Esophagus (tissue), 2 donors: Measurements from ENCODE around the gene MAPKAP1. TPM values are rescaled to one million over a fixed set of nuclear protein-coding genes. Genes with fewer than 3 reads are reported as not detected.

Experiments used
- H3K27ac ChIP-seq, 2 donors: one replicate each; pipeline ENCODE4 v1.5.1; 2013; ENCODE audit warnings: low read depth in 2 of 2, mild to moderate bottlenecking in 2 of 2, inconsistent platforms in 1 of 2, low read length in 1 of 2, moderate library complexity in 1 of 2
- H3K27me3 ChIP-seq, 2 donors: one replicate each; pipeline ENCODE4 v1.6.1; 2013; ENCODE audit warnings: low read length in 2 of 2, control low read depth in 1 of 2, mild to moderate bottlenecking in 1 of 2; ENCODE audit not compliant: insufficient read depth in 2 of 2, control insufficient read depth in 1 of 2
- H3K36me3 ChIP-seq, 2 donors: one replicate each; pipeline ENCODE4 v1.6.1; 2013; ENCODE audit warnings: low read length in 1 of 2; ENCODE audit not compliant: control insufficient read depth in 2 of 2, insufficient read depth in 2 of 2
- H3K4me1 ChIP-seq, 2 donors: one replicate each; pipeline ENCODE4 v1.6.1; 2013; ENCODE audit warnings: low read length in 1 of 2; ENCODE audit not compliant: control insufficient read depth in 2 of 2, insufficient read depth in 2 of 2
- H3K4me3 ChIP-seq, 2 donors: one replicate each; pipeline ENCODE4 v1.5.1; 2013; ENCODE audit warnings: low read length in 2 of 2, mild to moderate bottlenecking in 2 of 2, low read depth in 1 of 2, moderate library complexity in 1 of 2
- H3K9me3 ChIP-seq, 2 donors: one replicate each; pipeline ENCODE4 v1.6.1; 2013; ENCODE audit warnings: mild to moderate bottlenecking in 2 of 2, low read depth in 1 of 2, low read length in 1 of 2, moderate library complexity in 1 of 2; ENCODE audit not compliant: control insufficient read depth in 2 of 2, insufficient read depth in 1 of 2
- WGBS, 2 donors: extraction: QIAGEN DNeasy Blood & Tissue Kit; methylation state at CpG; one replicate each; pipeline ENCODE4 v1.1.7; 2013; 5-methylcytosine and 5-hydroxymethylcytosine counted together
- polyA plus RNA-seq, 2 donors: library from polyadenylated mRNA; stranded (reverse); fragments of 200-250 nt; gene quantifications; one replicate each; pipeline ENCODE4 v1.2.3, GENCODE V29; 2013
- donor health status: healthy with polysubstance abuse.
- donor health status: Bipolar disorder and iron deficiency.

MAPKAP1 gene
- polyA plus RNA-seq, 2 donors = 41.4 to 49.4 TPM

DNA sequence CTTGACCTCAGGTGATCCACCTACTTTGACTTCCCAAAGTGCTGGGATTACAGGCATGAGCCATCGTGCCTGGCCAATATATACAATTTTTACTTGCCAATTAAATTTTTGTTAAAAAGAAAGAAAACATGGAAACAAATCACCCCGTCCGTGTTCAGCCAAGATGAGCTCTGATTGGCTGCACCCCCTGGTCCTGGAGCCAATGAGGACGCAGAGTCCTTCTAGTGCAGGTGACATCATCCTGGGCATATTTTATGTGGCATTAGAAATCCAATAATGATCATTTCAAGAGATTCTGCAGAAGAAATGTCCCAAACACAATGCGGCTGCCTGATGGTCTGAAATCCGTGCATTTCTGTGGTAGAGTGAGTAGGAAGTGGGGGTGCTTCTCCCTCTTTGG, 285.8 kb downstream of the MAPKAP1 start:
- Histone ChIP-seq H3K4me1 (no peaks in the 10 kb centered on the region), H3K27ac (no peak overlapping the region), H3K36me3 (no peaks in the 10 kb centered on the region), H3K9me3 (no peaks in the 10 kb centered on the region), H3K27me3 (no peaks in the 10 kb centered on the region), H3K4me3 (no peak overlapping the region)
- WGBS, 2 donors = 90 to 94% methylated on average over 6 of the region's 6 CpGs

DNA sequence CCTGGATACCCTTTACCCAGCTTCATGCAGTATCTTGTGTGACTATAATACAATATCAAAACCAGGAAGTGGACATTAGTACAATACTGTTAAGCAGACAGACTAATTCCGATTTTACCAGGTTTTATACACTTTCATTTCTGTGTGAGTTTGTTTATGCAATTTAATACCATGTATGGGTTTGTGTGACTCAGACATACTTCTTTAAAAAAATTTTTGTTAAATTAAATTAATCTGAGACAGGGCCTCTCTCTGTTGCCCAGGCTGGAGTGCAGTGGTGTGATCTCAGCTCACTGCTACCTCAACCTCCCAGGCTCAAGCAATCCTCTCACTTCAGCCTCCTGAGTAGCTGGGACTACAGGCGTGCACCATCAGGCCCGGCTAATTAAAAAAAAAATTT, 288.6 kb downstream of the MAPKAP1 start:
- Histone ChIP-seq H3K27ac (no peak overlapping the region), H3K4me1 (no peaks in the 10 kb centered on the region), H3K27me3 (no peaks in the 10 kb centered on the region), H3K36me3 (no peaks in the 10 kb centered on the region), H3K4me3 (no peak overlapping the region), H3K9me3 (no peaks in the 10 kb centered on the region)
- 81 to 84% methylated on average over 3 of the region's 3 CpGs for WGBS, 2 donors

DNA sequence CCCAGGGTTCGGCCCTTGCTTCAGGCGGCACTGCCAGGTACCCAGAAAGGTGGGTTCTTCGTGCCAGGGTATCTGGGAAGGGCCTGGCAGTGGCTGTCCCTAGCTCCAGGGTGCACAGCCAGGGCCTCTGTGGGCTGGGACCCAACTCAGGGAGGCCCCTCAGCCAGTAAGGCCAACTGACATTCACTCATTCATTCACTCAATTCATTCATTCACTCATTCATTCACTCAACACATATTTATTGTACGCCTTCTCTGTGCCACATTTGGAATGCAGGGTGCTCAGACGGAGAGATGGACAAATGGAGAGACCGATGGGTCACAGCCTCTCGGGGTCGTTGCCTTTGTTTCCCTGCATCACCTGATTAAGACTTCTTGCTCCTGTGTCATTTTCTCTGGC, 290.5 kb downstream of the MAPKAP1 start:
- H3K27ac ChIP-seq = no peak overlapping the region
- H3K9me3 ChIP-seq = no peaks in the 10 kb centered on the region
- 93 to 94% methylated on average over 8 of the region's 8 CpGs for WGBS, 2 donors
- H3K4me3 ChIP-seq = no peak overlapping the region
- no peaks in the 10 kb centered on the region for H3K4me1 ChIP-seq
- no peaks in the 10 kb centered on the region for H3K36me3 ChIP-seq
- no peaks in the 10 kb centered on the region for H3K27me3 ChIP-seq

DNA sequence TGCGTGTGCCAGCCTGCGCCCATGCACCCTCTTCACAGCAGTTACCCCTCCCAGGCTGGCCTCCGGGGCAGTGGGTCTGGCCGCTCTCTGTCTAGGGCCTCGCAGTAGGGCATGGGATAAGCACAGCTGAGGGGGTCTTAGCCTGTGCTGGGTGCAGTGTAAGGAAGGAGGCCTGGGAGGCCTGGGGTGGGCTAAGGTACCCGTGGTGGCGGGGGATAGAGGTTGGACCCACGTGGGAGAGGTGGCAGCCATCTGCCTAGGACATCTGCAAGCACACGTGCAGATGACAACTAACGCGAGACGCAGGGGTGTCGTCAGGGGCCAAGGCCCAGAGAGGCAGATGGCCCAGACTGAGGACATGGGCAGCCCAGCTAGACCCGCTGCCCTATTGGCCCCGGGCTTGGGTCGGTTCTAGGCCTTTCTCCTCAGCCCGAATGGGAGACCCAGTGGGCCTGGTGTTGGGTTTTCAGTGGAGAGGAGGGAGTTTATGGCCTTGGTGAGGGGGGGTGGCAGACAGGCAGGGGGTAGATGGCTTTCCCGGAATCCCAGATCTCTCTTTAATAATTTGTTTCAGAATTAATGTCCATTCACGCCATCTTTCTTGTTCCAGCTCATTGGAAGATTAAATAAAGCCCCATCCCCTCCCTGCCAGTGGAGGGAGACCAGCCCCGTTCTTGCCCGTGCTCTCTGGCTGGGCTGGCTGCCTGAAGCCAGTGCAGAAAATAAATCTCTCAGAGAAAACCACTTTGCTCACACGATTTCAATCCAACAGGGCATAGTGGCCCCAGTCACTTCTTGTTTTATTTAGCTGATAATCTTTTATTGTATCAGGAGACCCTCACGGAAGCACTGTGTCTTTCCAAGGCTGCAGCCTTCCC, 291.2 kb downstream of the MAPKAP1 start:
- Histone ChIP-seq H3K4me3 (no peak overlapping the region), H3K27me3 (no peaks in the 10 kb centered on the region), H3K9me3 (no peaks in the 10 kb centered on the region), H3K4me1 (no peaks in the 10 kb centered on the region), H3K27ac (no peak overlapping the region), H3K36me3 (no peaks in the 10 kb centered on the region)
- WGBS, 2 donors = 85 to 88% methylated on average over 23 of the region's 23 CpGs

DNA sequence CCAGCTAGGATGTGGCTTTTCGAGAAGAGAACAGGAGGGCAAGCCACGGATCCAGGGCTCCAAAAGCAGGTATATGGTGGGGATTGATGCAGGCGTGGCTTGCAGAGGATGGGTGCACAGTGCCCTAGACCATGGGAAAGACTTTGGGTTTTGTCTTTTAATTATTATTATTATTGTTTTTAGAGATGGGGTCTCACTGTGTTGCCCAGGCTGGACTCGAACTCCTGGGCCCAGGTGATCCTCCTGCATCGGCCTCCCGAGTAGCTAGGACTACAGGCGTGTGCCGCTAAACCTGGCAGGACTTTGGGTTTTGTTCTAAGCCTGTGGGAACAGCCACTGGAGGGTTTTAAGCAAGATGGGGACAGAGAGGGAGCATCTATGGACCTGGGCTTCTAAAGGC, 293.4 kb downstream of the MAPKAP1 start:
- H3K36me3 ChIP-seq = no peaks in the 10 kb centered on the region
- H3K4me1 ChIP-seq = peaks cover 0 to 1% of the 10 kb centered on the region in 2 donors
- H3K27me3 ChIP-seq = no peaks in the 10 kb centered on the region
- H3K9me3 ChIP-seq = peaks cover 0 to 4% of the 10 kb centered on the region in 2 donors
- H3K27ac ChIP-seq = no peak overlapping the region
- no peak overlapping the region for H3K4me3 ChIP-seq
- WGBS, 2 donors = 90 to 94% methylated on average over 8 of the region's 8 CpGs

DNA sequence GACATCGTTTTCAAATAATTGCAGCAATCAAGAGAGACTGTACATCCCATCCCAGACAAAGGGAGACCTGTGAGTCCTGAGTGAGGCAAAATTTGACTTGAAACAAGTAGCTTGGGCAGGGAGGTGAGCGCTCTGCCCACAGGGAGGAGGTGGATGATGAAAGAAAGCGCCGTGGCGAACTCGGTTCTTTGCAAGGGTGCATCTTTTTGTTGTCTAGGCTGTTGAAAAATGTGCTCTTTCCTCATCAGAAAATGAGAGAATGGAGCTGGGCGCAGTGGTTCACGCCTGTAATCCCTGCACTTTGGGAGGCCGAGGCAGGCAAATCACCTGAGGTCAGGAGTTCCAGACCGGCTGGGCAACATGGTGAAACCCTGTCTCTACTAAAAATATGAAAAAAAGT, 294.8 kb downstream of the MAPKAP1 start:
- Histone ChIP-seq H3K27ac (no peak overlapping the region), H3K9me3 (peaks cover 0 to 4% of the 10 kb centered on the region in 2 donors), H3K4me3 (no peak overlapping the region), H3K4me1 (peaks cover 2 to 7% of the 10 kb centered on the region in 2 donors), H3K36me3 (no peaks in the 10 kb centered on the region), H3K27me3 (no peaks in the 10 kb centered on the region)
- WGBS, 2 donors = 79 to 83% methylated on average over 10 of the region's 10 CpGs

DNA sequence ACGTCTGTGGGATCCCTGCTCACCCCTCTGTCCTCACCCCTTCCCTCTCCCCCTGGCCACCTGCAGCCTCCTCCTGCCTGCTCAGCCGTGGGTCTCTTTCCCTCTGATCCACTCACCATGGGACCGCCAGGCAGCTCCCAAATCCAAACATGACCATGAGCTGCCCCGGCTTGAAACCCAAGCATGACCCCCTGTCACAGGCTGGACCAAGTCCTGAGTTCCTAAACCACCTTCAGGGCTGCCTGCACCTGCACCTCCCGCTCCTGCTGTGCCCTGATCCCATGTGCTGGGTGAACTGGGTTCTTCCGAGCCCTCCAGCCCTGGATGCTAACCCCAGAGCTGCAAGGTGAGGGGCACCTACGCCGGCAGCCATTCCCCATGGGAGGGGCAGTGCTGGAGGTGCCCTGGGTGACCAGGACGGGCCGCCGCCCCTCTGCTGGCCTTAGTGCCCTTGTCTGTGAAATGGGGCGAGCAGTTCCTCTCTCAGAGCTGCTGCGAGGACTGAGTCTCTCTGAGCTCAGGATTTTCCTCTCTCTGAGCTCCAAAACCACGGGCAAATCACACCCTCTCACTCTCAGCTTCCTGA, 295.7 kb downstream of the MAPKAP1 start:
- no peak overlapping the region for H3K4me3 ChIP-seq
- H3K36me3 ChIP-seq = no peaks in the 10 kb centered on the region
- peaks cover 2 to 7% of the 10 kb centered on the region in 2 donors for H3K4me1 ChIP-seq
- 74 to 76% methylated on average over 14 of the region's 14 CpGs for WGBS, 2 donors
- H3K27ac ChIP-seq = no peak overlapping the region
- no peaks in the 10 kb centered on the region for H3K27me3 ChIP-seq
- peaks cover 0 to 4% of the 10 kb centered on the region in 2 donors for H3K9me3 ChIP-seq

DNA sequence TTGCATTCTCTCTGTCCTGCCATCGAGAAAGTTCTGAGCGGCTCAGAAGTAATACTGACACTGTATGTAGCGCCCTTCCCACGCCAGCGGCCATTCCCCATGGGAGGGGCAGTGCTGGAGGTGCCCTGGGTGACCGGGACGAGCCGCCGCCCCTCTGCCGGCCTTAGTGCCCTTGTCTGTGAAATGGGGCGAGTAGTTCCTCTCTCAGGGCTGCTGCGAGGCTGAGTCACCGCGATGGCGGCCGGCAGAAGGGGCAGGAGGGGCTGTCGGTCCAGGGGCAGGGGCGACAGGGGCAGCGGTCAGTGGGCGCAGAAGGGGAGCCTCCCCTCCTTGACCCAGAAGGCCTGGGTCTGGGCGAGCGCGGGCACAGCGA, 296.5 kb downstream of the MAPKAP1 start:
- no peaks in the 10 kb centered on the region for H3K36me3 ChIP-seq
- H3K27me3 ChIP-seq = no peaks in the 10 kb centered on the region
- H3K27ac ChIP-seq = peak overlapping the region in 1 of 2 donors; percentile 14
- 84 to 91% methylated on average over 24 of the region's 24 CpGs for WGBS, 2 donors
- peaks cover 0 to 4% of the 10 kb centered on the region in 2 donors for H3K9me3 ChIP-seq
- H3K4me1 ChIP-seq = peaks cover 2 to 7% of the 10 kb centered on the region in 2 donors
- H3K4me3 ChIP-seq = peak overlapping the region in 1 of 2 donors; percentile 16

DNA sequence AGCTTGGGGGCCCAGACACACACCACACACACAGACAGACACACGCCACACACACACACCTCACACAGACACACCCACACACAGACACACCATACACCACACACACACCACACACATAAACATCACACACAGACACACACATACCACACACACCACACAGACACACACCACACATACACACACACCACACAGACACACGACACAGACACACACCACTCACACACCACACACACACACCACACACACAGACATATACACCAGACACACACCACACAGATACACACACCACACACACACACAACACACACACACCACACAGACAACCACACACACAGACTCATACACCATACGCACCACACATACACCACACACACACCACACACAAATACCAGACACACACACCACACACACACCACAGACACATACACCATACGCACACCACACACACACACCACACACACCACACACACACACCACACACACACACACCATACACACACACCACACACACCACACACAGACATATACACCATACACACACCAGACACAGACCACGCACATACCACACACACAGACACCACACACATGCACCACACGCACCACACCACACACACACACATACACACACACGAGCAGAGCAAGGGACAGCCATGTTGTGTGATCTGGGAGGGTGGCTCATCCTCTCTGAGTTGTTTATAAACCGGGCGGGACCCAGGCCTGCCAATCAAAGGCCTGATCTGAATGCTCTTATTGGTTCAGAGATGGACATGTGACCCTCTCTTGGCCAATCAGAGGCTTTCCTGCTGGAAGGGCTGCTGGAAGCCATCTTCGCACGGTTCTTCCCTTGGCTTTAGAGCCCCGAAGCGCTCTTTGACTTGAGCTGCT, 297.1 kb downstream of the MAPKAP1 start:
- H3K9me3 ChIP-seq = peaks cover 0 to 4% of the 10 kb centered on the region in 2 donors
- no peaks in the 10 kb centered on the region for H3K36me3 ChIP-seq
- no peaks in the 10 kb centered on the region for H3K27me3 ChIP-seq
- peak overlapping the region in 1 of 2 donors; percentile 14 for H3K27ac ChIP-seq
- H3K4me3 ChIP-seq = peak overlapping the region in 1 of 2 donors; percentile 16
- WGBS, 2 donors = 87 to 90% methylated on average over 13 of the region's 13 CpGs
- H3K4me1 ChIP-seq = peaks cover 2 to 7% of the 10 kb centered on the region in 2 donors
